Medulla oblongata (tissue), 1 donor: ENCODE measurements around the gene CCNE1.
"Not testable (repeated sequence)": the region's sequence is repeated elsewhere in the genome, so short reads cannot be mapped to it uniquely, and the experiment has no call there.

Source experiments
- DNase-seq: peaks from one replicate; pipeline ENCODE4 v3.0.0-alpha.2; 2015; ENCODE audit errors: extremely low spot score

Gene CCNE1

DNA sequence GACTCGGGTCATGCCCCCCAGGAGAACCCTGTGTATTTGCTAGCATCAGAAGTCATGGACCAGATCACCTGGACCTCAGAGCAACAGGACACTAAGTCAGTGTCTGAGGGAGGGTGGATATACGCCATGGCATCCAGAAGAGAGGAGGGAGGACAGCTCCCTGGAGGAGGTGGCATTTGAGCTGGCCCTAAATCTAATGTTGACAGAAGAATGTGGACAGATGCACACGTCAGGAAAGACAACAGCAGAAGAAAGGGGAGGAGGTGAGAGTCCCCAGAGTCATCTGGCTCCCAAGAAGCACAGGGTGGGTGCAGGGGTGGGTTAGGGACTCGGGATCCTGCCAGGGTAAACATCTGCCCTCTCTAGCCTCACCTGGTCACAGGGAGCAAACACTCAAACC is 24.5 kb upstream of the CCNE1 start:
- DNase-seq, result no peak

DNA sequence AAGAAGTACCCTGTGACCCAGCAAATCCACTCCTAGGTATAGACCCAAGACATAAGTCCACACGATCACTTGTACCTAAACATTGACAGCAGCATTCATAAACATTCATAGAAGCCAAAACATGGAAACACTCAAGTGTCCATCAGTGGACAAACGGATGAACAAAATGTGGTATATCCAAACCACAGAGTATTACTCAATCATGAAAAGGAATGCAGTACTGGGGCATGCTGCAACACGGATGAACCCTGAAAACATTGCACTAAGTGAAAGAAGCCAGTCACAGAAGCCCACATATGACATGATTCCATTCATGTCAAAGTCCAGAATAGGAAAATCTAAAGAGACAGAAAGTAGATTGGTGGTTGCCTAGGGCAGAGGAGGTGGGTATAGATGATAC is 22.8 kb upstream of the CCNE1 start:
- no peak for DNase-seq

DNA sequence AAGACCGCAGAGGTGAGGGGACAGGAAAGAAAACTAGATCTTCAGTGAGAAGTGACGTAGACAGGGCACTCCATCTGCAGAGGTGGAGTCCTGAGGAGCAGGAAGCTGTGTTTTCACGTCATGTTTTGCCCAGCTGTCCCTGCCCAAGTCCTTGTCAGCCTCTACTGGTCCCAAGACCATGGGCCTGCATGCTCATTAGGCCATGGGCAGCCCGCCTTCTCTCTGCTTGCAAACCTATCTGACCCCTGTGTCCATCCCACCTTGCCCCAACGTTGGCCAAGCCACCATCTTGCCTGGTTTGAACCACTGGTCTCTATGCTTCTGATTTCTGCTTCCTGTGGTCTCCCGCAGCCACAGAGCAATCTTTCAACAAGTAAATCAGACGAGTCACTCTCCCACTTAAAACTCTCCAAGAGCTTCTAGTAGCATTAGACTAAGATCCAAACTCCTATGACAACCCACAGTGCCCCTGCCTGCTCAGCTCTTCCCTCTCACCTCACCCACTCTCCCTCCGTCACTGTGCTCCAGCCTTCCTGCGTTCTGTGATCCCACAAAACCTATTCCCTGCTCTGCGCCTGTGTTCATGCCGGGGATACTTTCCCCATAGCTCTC is 18.6 kb upstream of the CCNE1 start:
- no peak for DNase-seq

DNA sequence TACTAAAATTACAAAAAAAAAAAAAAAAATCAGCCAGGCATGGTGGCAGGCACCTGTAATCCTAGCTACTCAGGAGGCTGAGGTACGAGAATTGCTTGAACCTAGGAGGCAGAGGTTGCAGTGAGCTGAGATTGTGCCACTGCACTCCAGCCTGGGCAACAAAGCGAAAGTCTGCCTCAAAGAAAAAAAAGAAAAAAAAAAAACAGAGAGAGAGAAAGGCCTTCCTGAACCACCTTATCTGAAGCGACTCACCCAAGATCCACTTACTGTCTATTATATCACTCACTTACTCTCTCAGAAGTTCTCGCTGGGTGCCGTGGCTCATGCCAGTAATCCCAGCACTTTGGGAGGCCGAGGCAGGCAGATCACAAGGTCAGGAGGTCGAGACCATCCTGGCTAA is 17.3 kb upstream of the CCNE1 start:
- DNase-seq, result not testable (repeated sequence)

DNA sequence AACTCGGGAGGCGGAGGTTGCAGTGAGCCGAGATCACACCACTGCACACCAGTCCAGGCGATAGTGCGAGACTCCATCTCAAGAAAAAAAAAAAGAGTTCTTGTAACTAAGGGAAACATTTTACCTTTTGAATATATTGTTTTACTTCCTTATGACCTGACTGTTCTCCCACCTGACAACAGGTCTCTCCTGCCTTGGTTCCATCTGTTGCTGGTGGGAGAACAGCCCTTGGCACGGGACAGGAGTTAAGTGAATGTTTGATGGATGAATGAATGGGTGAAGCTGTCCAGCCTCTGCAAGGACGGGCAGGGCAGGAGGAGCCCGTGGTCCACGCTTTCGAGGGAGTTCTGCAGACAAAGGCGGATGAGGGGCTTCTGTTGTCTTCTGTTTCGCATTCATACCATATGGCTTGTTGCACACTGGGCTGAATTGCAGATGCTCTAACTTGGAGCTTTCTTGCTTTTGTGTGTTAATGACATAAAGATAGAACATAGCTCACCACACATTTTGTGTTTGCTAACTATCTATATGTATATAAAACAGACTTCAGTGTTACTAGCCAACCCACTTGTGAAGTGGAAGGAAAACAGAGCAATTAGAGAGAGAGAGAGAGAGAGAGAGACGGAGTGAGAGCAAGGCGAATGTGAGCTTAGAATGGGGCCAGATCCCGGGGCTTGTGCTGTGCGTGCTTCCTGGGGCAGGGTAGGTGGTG is 16.2 kb upstream of the CCNE1 start:
- DNase-seq, result no peak

DNA sequence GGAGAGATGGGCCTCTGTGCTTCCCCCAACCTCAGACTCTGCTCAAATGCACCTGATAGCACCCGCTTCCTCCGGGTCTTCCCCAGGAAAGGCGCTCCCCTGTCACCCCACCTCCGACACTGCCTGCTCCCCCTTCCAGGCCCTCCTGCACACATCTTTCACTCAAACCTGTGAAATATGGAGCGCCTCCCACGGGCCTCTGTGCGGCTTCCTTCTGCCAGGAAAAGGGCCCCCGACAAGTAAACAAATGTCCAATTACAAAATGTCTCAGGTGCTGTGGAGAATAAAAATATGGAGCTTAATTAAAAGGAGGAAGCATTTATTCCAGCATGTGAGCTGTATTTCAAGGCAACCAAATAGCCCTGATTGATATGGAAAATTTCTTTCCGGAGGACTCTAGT is 15.6 kb upstream of the CCNE1 start:
- DNase-seq, result no peak

DNA sequence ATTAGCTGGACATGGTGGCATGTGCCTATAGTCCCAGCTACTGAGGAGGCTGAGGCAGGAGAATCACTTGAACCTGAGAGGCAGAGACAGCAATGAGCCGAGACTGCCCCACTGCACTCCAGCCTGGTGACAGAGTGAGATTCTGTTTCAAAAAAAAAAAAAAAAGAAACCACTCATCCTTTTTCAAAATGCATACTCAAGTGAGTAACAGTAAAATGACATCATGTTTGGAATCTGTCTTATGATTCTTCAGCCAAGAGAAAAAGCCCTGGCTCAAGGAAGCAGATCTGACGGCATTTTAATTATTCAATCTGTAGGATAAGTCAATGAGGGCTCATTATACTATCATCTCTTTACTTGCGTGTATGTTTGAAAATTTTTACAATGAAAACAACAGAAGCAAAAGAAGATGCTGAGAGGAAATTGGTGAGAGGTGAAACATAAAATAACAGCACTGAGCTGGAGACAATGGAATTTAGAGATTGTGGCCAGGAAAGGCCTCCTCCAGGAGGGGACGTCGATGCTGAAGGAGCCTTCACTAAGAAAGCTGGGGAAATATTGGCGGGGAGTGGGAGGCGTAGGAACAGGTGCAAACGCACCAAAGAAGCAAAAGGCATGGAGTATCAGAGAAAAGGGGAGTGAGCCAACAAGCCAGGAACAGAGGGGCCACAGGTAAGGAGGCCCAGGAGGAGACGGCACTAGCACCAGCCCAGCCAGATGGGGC is 12.9 kb upstream of the CCNE1 start:
- DNase-seq, result no peak

DNA sequence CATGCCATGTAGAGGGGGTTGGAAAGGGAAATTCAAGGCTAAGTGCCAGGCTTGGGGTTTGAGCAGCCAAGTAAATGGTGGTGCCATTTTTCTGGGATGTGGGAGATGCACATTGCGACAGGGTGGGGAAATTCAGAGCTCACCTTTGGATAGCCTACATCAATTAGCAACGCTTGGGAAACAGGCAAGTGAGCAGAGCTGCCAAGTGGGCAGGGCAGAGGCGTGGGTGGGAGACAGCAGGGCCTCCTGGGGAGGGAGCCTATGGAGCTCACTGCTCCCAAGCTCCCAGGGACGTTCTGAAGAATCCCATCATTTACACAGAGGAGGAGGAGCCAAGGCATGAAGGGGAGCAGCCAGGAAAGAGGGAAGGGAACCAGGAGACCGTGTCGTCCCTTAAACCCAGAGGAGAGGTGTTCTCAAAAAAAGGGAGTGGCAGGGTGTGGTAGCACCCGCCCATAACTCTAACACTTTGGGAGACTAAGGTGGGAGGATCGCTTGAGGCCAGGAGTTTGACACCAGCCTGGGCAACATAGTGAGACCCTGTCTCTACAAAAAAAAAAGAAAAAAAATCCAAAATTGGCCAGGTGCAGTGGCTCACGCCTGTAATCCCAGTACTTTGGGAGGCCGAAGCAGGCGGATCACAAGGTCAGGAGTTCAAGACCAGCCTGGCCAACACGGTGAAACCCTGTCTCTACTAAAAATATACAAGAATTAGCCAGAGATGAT is 11.5 kb upstream of the CCNE1 start:
- no peak for DNase-seq

DNA sequence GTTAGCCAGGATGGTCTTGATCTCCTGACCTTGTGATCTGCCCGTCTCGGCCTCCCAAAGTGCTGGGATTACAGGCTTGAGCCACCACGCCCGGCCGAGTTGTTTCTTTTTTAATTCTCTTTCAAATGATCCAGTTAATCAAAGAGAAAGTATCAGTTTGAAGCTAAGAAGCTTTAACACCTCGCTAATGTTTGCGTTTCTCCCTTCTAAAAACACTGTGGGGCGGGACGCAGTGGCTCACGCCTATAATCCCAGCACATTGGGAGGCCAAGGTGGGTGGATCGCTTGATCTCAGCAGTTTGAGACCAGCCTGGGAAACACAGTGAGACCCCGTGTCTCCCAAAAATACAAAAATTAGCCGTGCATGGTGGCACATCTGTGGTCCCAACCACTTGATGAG is 7.8 kb upstream of the CCNE1 start:
- DNase-seq, result not testable (repeated sequence)

DNA sequence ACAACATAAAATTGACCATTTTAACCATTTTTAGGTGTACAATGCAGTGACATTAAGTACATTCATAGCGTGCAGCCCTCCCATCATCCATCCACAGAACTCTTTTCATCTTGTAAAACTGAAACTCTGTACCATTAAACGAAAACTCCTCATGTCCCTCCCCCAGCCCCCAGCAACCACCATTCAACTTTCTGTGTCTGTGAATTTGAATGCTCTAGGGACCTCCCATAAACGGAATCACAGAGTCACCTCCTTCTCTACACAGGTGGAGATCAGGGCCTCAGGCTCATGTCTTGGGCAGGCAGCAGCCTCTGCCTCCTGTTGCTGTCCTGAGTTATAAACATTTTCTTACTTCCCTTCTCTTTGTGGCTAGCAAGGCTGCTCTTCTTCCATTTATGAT is 7.3 kb upstream of the CCNE1 start:
- no peak for DNase-seq

DNA sequence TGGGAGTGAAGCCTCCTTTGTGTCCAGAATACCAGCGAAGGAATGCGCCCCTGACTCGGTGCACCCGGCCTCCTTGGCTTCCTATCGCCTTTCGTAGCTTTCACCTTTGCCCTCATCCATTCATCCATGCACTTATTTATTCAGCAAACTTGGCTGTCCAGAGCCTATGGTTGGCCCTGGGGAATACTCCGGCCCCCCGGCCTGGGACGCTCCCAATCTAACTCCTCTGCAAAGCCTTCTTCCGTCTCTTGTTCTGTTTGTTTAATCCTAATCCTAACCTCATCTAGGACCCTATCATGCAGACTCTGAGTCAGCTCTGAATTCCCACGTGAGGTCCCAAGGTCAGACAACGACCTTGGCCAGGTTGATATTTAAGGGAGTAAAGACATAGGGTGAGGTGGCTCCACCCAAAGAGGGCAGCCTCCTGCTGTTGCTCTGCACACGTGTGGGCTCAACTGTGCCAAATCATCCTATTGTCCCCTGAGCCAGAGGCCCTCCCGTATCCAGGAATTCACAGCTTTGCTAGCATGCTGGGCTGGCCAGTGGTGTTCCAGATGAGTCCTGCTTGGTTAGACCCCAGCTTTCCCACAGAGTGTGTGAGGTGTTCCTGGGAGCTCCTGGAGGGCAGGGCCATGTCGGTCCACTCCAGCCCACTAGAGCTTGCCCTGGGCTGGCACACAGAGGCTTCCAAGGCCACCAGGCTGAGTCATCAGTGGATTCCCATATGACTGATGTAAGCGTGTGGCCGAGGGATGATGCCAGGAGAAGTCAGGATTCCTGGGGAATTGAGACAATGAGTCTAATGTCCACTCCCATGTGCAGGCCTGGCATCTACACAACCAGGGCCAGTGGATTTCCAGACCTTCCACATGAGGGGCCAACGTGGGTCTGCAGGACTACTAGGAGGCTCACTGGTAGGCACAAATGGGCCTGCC is 6.5 kb upstream of the CCNE1 start:
- no peak for DNase-seq

DNA sequence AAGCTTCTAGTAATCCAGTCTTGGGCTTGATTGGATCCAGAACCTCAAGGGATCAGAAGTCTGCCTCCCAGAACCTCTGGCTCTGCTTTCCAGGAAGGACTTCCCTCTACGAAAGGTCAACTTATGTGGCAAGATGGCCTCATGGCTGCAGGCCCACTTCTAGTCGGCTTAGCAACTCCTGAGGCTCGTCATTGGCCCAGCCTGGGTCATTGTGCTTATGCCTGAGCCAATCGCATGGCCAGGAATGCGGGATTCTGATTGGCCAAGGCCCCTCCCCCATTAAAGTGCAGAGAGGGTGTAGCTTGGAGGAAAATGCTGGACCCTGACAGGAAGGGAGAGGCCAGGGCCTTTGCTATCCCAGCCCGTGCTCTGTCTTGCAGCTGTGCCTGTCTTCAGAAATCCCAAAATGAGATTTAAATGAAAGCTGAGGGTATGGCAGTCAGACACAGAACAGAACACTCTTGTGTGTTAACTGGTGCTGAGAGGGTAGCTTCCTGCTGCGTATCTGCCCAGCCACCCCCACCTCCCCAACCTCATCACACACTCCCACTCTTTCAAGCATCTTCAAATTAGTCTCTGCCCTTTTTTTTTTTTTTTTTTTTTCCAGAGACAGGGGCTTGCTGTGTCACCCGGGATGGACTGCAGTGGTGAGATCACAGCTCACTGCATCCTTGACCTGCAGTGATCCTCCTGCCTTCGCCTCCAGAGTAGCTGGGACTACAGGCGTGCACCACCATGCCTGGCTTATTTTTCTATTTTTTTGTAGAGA is 5.5 kb upstream of the CCNE1 start:
- DNase-seq, result no peak

DNA sequence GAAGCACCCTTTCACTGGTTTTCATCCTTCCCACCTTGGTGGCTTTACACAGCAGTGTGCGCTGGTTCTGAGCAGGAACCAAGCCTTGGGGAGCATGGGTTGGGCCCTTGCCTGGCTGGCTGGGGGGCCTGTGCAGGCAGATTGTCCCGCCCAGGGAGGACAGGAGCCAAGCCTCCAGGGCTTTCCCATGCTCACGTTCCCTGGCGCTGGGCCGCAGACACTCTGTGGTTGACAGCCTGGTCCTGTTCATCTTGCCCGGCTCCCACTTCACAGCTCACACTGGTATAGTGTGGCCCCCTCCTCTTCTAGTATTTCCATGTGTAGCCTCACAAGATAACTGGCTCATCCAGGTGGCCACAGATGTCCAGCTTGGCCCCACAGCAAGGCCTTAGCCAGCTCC is 4.6 kb upstream of the CCNE1 start:
- DNase-seq, result no peak

DNA sequence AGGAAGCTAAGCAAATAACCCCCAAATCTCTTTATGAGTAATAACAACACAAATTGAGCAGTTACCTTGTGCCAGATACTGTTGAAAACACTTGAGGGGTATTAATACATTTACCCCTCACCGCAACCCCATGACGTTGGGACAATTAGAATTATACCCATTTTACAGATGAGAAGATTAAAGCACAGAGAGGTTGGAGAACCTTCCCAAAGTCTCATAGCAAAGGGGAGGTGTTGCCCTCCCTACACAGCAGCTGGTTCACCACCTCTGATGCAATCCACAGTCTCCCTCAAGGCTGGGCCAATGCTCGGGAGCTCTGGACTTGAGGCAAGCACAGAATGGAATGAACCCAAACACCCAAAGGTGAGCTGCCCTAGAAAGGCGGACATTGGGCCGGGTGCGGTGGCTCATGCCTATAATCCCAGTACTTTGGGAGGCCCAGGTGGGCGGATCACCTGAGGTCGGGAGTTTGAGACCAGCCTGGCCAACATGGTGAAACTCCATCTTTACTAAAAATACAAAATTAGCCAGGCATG is 3.9 kb upstream of the CCNE1 start:
- DNase-seq, result no peak

DNA sequence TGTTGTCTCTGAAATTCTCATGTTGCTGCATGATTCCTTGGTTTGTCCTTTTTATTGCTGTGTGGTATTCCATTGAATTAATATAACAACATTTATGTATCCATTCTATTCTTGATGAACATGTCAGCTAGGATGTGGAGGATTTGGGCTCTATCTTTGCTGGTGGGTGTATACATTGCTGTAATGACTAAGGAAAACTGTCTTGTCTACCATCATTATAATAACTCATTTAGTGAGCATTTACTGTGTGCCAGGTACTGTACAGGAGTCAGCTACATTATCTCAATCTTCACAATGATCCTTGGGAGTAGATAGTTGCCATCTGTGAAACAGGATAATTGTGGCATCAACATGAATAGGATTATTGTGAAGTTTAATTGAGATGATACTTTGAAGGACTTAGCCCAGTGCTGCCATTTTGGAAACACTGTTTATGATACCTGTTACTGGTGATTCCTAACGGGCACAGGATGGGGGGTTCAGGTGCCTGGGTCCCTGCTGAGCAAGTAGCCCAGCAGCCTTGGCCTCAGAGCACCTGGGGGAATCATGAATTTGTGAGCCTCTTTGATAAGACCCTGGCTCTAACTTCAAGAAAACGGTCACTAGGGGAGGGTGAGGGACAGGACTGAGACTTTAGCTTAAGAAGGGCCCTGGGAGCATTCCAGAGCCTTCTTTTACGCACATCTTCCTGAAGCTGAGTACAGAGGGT is 1.8 kb upstream of the CCNE1 start:
- DNase-seq, result no peak

DNA sequence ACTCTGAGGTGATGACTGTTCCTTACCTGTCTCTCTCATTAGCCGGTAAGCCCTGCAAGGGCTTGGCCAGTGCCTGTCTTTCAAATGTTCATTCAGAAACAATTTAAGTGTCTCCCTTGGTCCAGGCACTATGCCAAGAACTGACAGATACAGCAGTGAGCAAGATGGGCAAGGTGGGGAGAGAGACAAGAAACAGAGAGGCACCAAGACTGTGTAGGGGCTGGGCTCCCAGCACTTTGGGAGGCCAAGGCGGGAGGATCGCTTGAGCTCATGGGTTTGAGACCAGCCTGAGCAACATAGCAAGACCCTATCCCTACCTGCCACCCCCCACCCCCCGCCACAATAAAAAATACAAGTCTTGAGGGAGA is 1.3 kb upstream of the CCNE1 start:
- DNase-seq, result no peak

DNA sequence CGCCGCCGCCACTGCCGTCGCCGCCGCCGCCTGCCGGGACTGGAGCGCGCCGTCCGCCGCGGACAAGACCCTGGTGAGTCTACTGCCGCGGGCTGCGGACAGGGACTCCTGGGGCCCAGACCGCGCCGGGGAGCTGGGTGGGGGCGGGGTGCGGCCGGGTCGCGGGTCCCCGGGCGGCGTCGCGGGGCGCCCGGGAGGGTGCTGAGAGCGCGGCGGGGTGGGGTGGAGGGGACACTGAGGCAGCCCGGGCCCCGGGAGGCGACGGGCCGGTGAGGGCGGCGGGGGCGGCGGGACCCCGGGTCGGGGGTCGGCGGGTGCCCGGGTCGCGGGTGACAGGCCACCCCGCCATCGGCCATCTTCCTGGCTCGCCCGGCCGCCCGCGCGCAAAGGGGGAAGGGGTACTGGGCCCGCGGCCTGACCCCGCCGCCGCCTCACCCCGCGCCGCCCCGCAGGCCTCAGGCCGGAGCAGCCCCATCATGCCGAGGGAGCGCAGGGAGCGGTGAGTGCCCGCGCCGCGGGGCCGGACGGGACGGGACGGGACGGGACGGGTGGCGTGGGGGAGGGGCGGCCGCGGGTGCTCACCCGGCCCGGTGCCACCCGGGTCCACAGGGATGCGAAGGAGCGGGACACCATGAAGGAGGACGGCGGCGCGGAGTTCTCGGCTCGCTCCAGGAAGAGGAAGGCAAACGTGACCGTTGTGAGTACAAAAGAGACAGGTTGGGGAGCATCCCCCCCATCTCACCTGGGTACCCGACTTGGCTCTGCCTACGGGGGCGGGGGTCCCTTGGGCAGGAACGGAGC is 489 bp downstream of the CCNE1 start:
- no peak for DNase-seq

DNA sequence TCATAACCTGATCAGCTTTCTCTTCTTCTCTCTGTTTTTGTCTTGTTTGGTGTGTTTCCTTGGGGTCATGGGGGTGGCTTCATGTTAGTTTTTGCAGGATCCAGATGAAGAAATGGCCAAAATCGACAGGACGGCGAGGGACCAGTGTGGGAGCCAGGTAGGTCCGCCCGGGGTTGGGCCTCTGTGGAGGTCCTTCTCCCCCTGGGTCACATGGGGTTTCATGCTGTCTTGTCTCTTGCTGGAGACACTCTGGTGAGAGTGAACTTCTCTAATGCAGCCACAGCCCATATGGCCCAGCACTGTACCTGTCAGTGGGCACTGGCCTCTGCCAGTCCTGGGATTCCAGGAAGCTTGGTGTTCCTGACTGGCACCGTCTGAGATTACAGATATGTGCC is 1.1 kb downstream of the CCNE1 start:
- no peak for DNase-seq

DNA sequence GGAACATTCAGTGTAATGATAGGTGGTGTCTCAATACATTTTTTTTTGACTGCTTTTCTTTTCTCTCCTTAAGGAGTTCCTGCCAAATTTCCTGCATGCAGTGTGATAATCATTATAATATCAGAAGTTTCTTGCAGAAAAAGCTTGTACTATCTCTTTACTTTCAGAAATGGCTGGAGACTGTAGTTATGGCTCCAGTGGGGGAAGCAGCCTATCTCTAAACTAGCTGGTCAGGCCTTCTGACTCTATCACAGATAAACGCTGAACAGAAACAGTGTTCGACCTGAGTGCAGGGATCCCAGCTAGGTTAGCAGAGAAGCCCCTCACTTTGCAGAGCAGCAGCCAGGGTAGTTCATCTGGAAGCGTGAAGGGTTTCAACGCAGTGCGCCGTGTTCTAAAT is 1.9 kb downstream of the CCNE1 start:
- no peak for DNase-seq
